Neural progenitor cell (in vitro differentiated cells): ENCODE measurements around the gene SLC6A18. TPM values are rescaled to one million over a fixed set of nuclear protein-coding genes. Genes with fewer than 3 reads are reported as not detected.

ENCODE experiments used
- DNase-seq: peaks from one replicate; pipeline ENCODE4 v3.0.0-alpha.2; 2016; ENCODE audit warnings: low spot score
- H2AFZ ChIP-seq: fragments of 200-600 bp; sonication (generic); replicated peaks from 2 replicates; pipeline ENCODE4 v1.6.1; 2016; ENCODE audit warnings: antibody characterized with exemption
- H3F3A ChIP-seq: fragments of 200-600 bp; sonication (generic); 2 replicates; pipeline ENCODE4 v1.6.1; 2016; ENCODE audit warnings: antibody characterized with exemption, low read depth
- H3K27ac ChIP-seq: fragments of 200-600 bp; sonication (generic); 2 replicates; pipeline ENCODE4 v1.5.1; 2016; ENCODE audit warnings: mild to moderate bottlenecking
- H3K27me3 ChIP-seq: fragments of 200-600 bp; sonication (generic); 2 replicates; pipeline ENCODE4 v1.6.1; 2016; ENCODE audit warnings: mild to moderate bottlenecking, moderate library complexity
- H3K36me3 ChIP-seq: fragments of 200-600 bp; sonication (generic); 2 replicates; pipeline ENCODE4 v1.5.1; 2016
- H3K4me1 ChIP-seq: fragments of 200-600 bp; sonication (generic); 2 replicates; pipeline ENCODE4 v1.6.1; 2016; ENCODE audit warnings: mixed run types
- H3K4me2 ChIP-seq: fragments of 200-600 bp; sonication (generic); 2 replicates; pipeline ENCODE4 v1.6.1; 2016
- H3K4me3 ChIP-seq: fragments of 200-600 bp; sonication (generic); 2 replicates; pipeline ENCODE4 v1.5.1; 2016
- H3K79me2 ChIP-seq: fragments of 200-600 bp; sonication (generic); 2 replicates; pipeline ENCODE4 v1.6.1; 2016; ENCODE audit warnings: low read depth
- H3K9ac ChIP-seq: fragments of 200-600 bp; sonication (generic); 2 replicates; pipeline ENCODE4 v1.6.1; 2016
- H3K9me3 ChIP-seq: fragments of 200-600 bp; sonication (generic); 2 replicates; pipeline ENCODE4 v1.5.1; 2016; ENCODE audit warnings: low read depth
- H4K20me1 ChIP-seq: fragments of 200-600 bp; sonication (generic); 2 replicates; pipeline ENCODE4 v1.6.1; 2016; ENCODE audit warnings: low read depth
- H3K27ac Mint-ChIP-seq: 3 replicates; pipeline ENCODE4 v1.8.0; 2021; ENCODE audit warnings: mixed read lengths
- H3K27me3 Mint-ChIP-seq: 2 replicates; pipeline ENCODE4 v1.8.0; 2022; ENCODE audit warnings: low read depth, mild to moderate bottlenecking, inconsistent platforms, moderate library complexity, mixed read lengths; ENCODE audit not compliant: insufficient read depth
- H3K36me3 Mint-ChIP-seq: 3 replicates; pipeline ENCODE4 v1.8.0; 2021; ENCODE audit warnings: mixed read lengths
- H3K4me1 Mint-ChIP-seq: 3 replicates; pipeline ENCODE4 v1.8.0; 2021; ENCODE audit warnings: mixed read lengths
- H3K4me3 Mint-ChIP-seq: 3 replicates; pipeline ENCODE4 v1.8.0; 2021; ENCODE audit warnings: mild to moderate bottlenecking, moderate library complexity, mixed read lengths
- H3K9me3 Mint-ChIP-seq: 3 replicates; pipeline ENCODE4 v1.8.0; 2020; ENCODE audit warnings: mixed read lengths
- CTCF ChIP-seq: fragments of 200-600 bp; sonication (generic); IDR thresholded peaks from 2 replicates; pipeline ENCODE4 v1.5.1; 2017; ENCODE audit warnings: antibody characterized with exemption, mild to moderate bottlenecking
- EZH2 ChIP-seq: fragments of 200-600 bp; sonication (generic); IDR thresholded peaks from 2 replicates; pipeline ENCODE4 v1.6.1; 2017; ENCODE audit warnings: antibody characterized with exemption, mild to moderate bottlenecking, moderate library complexity
- EZH2phosphoT487 ChIP-seq: fragments of 200-600 bp; sonication (generic); IDR thresholded peaks from 2 replicates; pipeline ENCODE4 v1.6.1; 2017; ENCODE audit warnings: antibody characterized with exemption
- total RNA-seq: library from RNA; depleted of rRNA; stranded (reverse); fragments of >200 nt; gene quantifications from 2 replicates; pipeline ENCODE4 v1.2.3, GENCODE V29; 2015; ENCODE audit warnings: low replicate concordance

The SLC6A18 gene
- total RNA-seq, 1 donor from 2014 or later: not detected

- Mint-ChIP-seq H3K4me1 (peaks cover 11% of the 10 kb centered on the region), H3K36me3 (no peaks in the 10 kb centered on the region), H3K27me3 (peaks cover 9% of the 10 kb centered on the region), H3K27ac (no peak overlapping the region), H3K9me3 (no peaks in the 10 kb centered on the region), H3K4me3 (no peak overlapping the region)
- Histone ChIP-seq H3K79me2 (no peaks in the 10 kb centered on the region), H3F3A (peaks cover 15% of the 10 kb centered on the region), H3K4me1 (peaks cover 20% of the 10 kb centered on the region), H3K4me2 (no peak overlapping the region), H3K4me3 (no peak overlapping the region), H3K9ac (no peak overlapping the region), H3K9me3 (no peaks in the 10 kb centered on the region), H2AFZ (no peak overlapping the region), H3K27ac (no peak overlapping the region), H3K36me3 (no peaks in the 10 kb centered on the region), H3K27me3 (no peaks in the 10 kb centered on the region), H4K20me1 (no peaks in the 10 kb centered on the region)
- no peak for TF ChIP-seq EZH2
- no peak for TF ChIP-seq EZH2phosphoT487
- no peak for TF ChIP-seq CTCF
- no peak for DNase-seq
Measured at GRCh38 chr5:1202026-1202797, 23.0 kb upstream of the SLC6A18 start.

GRCh38 chr5:1202798-1203185 is 22.4 kb upstream of the SLC6A18 start:
- no peak for DNase-seq
- H3K4me1 Mint-ChIP-seq: peaks cover 16% of the 10 kb centered on the region
- no peak for TF ChIP-seq EZH2
- no peak for TF ChIP-seq CTCF
- no peak for TF ChIP-seq EZH2phosphoT487
- Histone ChIP-seq H3K4me1 (peaks cover 20% of the 10 kb centered on the region), H2AFZ (no peak overlapping the region), H3F3A (peaks cover 15% of the 10 kb centered on the region), H4K20me1 (no peaks in the 10 kb centered on the region), H3K36me3 (no peaks in the 10 kb centered on the region), H3K4me3 (no peak overlapping the region), H3K79me2 (no peaks in the 10 kb centered on the region), H3K9me3 (no peaks in the 10 kb centered on the region), H3K9ac (no peak overlapping the region), H3K4me2 (no peak overlapping the region), H3K27me3 (no peaks in the 10 kb centered on the region), H3K27ac (no peak overlapping the region)
- no peak overlapping the region for H3K27ac Mint-ChIP-seq
- no peaks in the 10 kb centered on the region for H3K36me3 Mint-ChIP-seq
- H3K27me3 Mint-ChIP-seq: peaks cover 12% of the 10 kb centered on the region
- no peaks in the 10 kb centered on the region for H3K9me3 Mint-ChIP-seq
- no peak overlapping the region for H3K4me3 Mint-ChIP-seq

GRCh38 chr5:1203311-1203967 is 21.7 kb upstream of the SLC6A18 start:
- peaks cover 20% of the 10 kb centered on the region for H3K4me1 ChIP-seq
- no peak overlapping the region for H3K4me3 ChIP-seq
- Mint-ChIP-seq H3K4me3 (no peak overlapping the region), H3K4me1 (peaks cover 16% of the 10 kb centered on the region), H3K27me3 (peaks cover 12% of the 10 kb centered on the region), H3K27ac (no peak overlapping the region), H3K36me3 (no peaks in the 10 kb centered on the region), H3K9me3 (no peaks in the 10 kb centered on the region)
- H3K9me3 ChIP-seq: no peaks in the 10 kb centered on the region
- DNase-seq: no peak
- no peaks in the 10 kb centered on the region for H4K20me1 ChIP-seq
- H3K4me2 ChIP-seq: no peak overlapping the region
- H3K27me3 ChIP-seq: no peaks in the 10 kb centered on the region
- H3K9ac ChIP-seq: no peak overlapping the region
- H3K79me2 ChIP-seq: no peaks in the 10 kb centered on the region
- peaks cover 14% of the 10 kb centered on the region for H3F3A ChIP-seq
- H2AFZ ChIP-seq: no peak overlapping the region
- TF ChIP-seq EZH2 (no peak), CTCF (no peak), EZH2phosphoT487 (no peak)
- no peaks in the 10 kb centered on the region for H3K36me3 ChIP-seq
- H3K27ac ChIP-seq: no peak overlapping the region
